Prostate gland (tissue), 2 donors: ENCODE data around the gene UNC119B. TPM values are rescaled to one million over a fixed set of nuclear protein-coding genes. Genes with fewer than 3 reads are reported as not detected.

ENCODE experiments used
- total RNA-seq, 2 donors: library from RNA; depleted of rRNA; stranded (reverse); fragments of >200 nt; gene quantifications; one replicate each; pipeline ENCODE4 v1.1.0, GENCODE V29; 2016

The UNC119B gene
- total RNA-seq, 2 donors from 2014 or later: 26.0 to 41.9 TPM

Other genes starting within 250 kb of the UNC119B start
- 100 to 1,000 TPM in 1 of 2 donors, 10 to 100 TPM in 1; 98.7 to 131 TPM for gene SRSF9, start 240.7 kb upstream of the UNC119B start, total RNA-seq
- 100 to 1,000 TPM; 166 to 303 TPM for gene DYNLL1, start 214.3 kb upstream of the UNC119B start, total RNA-seq
- gene COQ5, start 181.3 kb upstream of the UNC119B start, total RNA-seq: 10 to 100 TPM; 18.1 to 26.7 TPM
- 100 to 1,000 TPM in 1 of 2 donors, 10 to 100 TPM in 1; 95.3 to 251 TPM for gene RNF10, start 176.1 kb upstream of the UNC119B start, total RNA-seq
- gene POP5, start 129.1 kb upstream of the UNC119B start, total RNA-seq: 10 to 100 TPM; 39.3 to 45.2 TPM
- gene CABP1, start 69.8 kb upstream of the UNC119B start, total RNA-seq: under 1 TPM; 0.23 to 0.62 TPM
- 100 to 1,000 TPM; 116 to 124 TPM for gene MLEC, start 23.3 kb upstream of the UNC119B start, total RNA-seq
- gene ACADS, start 15.4 kb downstream of the UNC119B start, total RNA-seq: 10 to 100 TPM; 29.4 to 36.0 TPM
- gene SPPL3, start 193.9 kb downstream of the UNC119B start, total RNA-seq: 10 to 100 TPM; 36.0 to 37.1 TPM